ENCODE measurements around the gene EFCAB5. TPM values are rescaled to one million over a fixed set of nuclear protein-coding genes. Genes with fewer than 3 reads are reported as not detected.
"Not testable (repeated sequence)": the region's sequence is repeated elsewhere in the genome, so short reads cannot be mapped to it uniquely, and the experiment has no call there.

EFCAB5 gene
- total and polyA plus RNA-seq, 2 of the 13 experiments (the other 11 are each of a cell fraction or from before 2014, with no cell fraction given), result 0.15 TPM; not detected in 1

DNA sequence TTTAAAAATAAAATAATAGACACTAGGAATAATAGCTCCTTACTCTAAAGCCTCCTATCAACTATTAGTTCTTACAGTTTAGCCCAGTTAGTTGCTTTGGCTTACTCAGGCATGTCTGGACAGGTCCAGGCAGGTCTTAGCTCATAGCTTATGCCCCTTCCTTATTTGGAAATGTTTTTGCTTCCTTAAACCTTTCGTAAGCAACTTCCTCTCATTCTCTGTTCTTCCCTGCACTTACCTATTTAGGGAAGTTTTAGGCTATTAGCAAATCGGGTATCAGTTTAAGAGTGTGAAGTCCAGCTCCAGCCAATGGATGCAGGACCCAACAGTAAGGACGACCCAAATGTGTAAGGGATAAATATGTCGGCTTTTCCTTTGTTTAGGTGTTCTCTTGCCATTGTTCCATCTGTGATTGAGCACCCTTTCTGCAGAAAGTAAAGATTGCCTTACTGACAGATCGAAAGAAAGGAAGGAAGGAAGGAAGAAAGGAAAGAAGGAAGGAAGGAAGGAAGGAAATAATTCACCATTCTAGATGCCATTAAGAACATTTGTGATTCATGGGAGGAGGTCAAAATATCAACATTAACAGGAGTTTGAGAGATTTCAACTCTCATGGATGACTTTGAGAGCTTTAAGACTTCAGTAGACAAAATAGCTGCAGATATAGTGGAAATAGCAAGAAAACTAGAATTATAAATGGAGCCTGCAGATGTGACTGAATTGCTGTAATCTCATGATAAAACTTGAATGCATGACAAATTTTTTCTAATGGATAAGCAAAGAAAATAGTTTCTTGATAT, 99.5 kb downstream of the EFCAB5 start:
- BruUV-seq (replicated peaks); H4K20me1 ChIP-seq (ENCODE audit: insufficient read depth, low read length); CTCF ChIA-PET (ENCODE audit: low intra/inter-chr PET ratio, low total read pairs); H3K79me2 ChIP-seq (ENCODE audit: insufficient read depth, low read length); intact Hi-C loops (cut with micrococcal nuclease; ENCODE audit: unreplicated experiment); in situ Hi-C loops (cut with HindIII; ENCODE audit: extremely low pct_ligation_motif_present, low pct_unique_long_range_greater_than_20kb); H3K4me3 ChIP-seq (replicated peaks in 1 of 3; ENCODE audit: insufficient read depth in 1 of 3, low read depth in 2 of 3, low read length in 3 of 3); H3K27ac ChIP-seq (ENCODE audit: extremely low read length, insufficient read depth, low read length); H3K9ac ChIP-seq (ENCODE audit: insufficient read depth, low read depth, low read length); H3K4me1 ChIP-seq (ENCODE audit: insufficient read depth, low read length); H3K36me3 ChIP-seq (replicated peaks in 1 of 2; ENCODE audit: control insufficient read depth in 1 of 2, insufficient read depth in 2 of 2, low read length in 2 of 2); FAIRE-seq; ATAC-seq; POLR2A ChIA-PET; H2AFZ ChIP-seq (ENCODE audit: low read length); H3K4me2 ChIP-seq (ENCODE audit: low read depth, low read length); H3K9me3 ChIP-seq (ENCODE audit: low read length); DNase-seq (ENCODE audit: low spot score): not testable (repeated sequence)
- H3K27me3 ChIP-seq (ENCODE audit: control insufficient read depth in 1 of 2, insufficient read depth in 2 of 2, low read length in 2 of 2), result peaks cover 0 to 21% of the 10 kb centered on the region in 2 experiments; a peak in 1 of 5 replicates
- 20% methylated on average over 5 of the region's 5 CpGs for WGBS (ENCODE audit: low lambda C conversion rate)
- TF ChIP-seq SRF (IDR thresholded peaks at IDR 0.05; ENCODE audit: low read depth, low read length) (peak; percentile 66; the same call in 1 of the 2 replicates), TP53 (CRISPR knock-in tag; conservative IDR thresholded peaks at IDR 0.05) (peak; percentile 97)

DNA sequence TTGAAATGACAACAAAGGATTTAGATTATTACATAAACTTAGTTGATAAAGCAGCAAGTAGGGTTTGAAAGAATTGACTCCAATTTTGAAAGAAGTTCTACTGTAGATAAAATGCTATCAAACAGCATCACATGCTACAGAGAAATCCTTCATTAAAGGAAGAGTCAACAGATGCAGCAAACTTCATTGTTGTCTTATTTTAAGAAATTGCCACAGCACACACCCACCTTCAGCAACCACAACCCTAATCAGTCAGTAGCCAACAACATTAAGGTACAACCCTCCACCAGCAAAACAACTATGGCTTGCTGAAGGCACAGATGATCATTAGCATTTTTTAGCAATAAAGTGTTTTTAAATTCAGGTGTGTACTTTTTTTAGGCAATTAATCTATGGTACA, 100.1 kb downstream of the EFCAB5 start:
- no TSS peak for BruUV-seq (replicated peaks)
- H3K36me3 ChIP-seq (replicated peaks in 1 of 2; ENCODE audit: control insufficient read depth in 1 of 2, insufficient read depth in 2 of 2, low read length in 2 of 2), result no peaks in the 10 kb centered on the region
- CTCF ChIA-PET (ENCODE audit: low intra/inter-chr PET ratio, low total read pairs), result no interaction called here

More for the DNA sequence above, 100.1 kb downstream of the EFCAB5 start:
- TF ChIP-seq, protein P1, sequence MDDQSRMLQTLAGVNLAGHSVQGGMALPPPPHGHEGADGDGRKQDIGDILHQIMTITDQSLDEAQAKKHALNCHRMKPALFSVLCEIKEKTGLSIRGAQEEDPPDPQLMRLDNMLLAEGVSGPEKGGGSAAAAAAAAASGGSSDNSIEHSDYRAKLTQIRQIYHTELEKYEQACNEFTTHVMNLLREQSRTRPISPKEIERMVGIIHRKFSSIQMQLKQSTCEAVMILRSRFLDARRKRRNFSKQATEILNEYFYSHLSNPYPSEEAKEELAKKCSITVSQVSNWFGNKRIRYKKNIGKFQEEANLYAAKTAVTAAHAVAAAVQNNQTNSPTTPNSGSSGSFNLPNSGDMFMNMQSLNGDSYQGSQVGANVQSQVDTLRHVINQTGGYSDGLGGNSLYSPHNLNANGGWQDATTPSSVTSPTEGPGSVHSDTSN (CRISPR knock-in tag; IDR thresholded peaks at IDR 0.05; ENCODE audit: borderline replicate concordance), result no peak
- TF ChIP-seq FOXK1 (CRISPR knock-in tag; IDR thresholded peaks at IDR 0.05; ENCODE audit: borderline replicate concordance, low read depth) (no peak), MTA3 (CRISPR knock-in tag; IDR thresholded peaks at IDR 0.05) (no peak), ZFP36 (IDR thresholded peaks at IDR 0.05; ENCODE audit: borderline replicate concordance, low read depth, low read length, partially characterized antibody) (no peak), PHF8 (CRISPR knock-in tag; IDR thresholded peaks at IDR 0.05) (no peak), ARNT2 (CRISPR knock-in tag; IDR thresholded peaks at IDR 0.05; ENCODE audit: low read depth) (no peak), MXI1 (IDR thresholded peaks at IDR 0.05; ENCODE audit: borderline replicate concordance, low read depth, low read length) (no peak), NFKB2 (CRISPR knock-in tag; IDR thresholded peaks at IDR 0.05; ENCODE audit: borderline replicate concordance) (no peak)
- TF ChIP-seq, protein P2, sequence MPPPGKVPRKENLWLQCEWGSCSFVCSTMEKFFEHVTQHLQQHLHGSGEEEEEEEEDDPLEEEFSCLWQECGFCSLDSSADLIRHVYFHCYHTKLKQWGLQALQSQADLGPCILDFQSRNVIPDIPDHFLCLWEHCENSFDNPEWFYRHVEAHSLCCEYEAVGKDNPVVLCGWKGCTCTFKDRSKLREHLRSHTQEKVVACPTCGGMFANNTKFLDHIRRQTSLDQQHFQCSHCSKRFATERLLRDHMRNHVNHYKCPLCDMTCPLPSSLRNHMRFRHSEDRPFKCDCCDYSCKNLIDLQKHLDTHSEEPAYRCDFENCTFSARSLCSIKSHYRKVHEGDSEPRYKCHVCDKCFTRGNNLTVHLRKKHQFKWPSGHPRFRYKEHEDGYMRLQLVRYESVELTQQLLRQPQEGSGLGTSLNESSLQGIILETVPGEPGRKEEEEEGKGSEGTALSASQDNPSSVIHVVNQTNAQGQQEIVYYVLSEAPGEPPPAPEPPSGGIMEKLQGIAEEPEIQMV (CRISPR knock-in tag; IDR thresholded peaks at IDR 0.05; ENCODE audit: low read depth), result no peak
- TF ChIP-seq, protein P3, sequence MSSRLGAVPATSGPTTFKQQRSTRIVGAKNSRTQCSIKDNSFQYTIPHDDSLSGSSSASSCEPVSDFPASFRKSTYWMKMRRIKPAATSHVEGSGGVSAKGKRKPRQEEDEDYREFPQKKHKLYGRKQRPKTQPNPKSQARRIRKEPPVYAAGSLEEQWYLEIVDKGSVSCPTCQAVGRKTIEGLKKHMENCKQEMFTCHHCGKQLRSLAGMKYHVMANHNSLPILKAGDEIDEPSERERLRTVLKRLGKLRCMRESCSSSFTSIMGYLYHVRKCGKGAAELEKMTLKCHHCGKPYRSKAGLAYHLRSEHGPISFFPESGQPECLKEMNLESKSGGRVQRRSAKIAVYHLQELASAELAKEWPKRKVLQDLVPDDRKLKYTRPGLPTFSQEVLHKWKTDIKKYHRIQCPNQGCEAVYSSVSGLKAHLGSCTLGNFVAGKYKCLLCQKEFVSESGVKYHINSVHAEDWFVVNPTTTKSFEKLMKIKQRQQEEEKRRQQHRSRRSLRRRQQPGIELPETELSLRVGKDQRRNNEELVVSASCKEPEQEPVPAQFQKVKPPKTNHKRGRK (CRISPR knock-in tag; IDR thresholded peaks at IDR 0.05), result no peak
- FAIRE-seq, result no peak
- H3K79me2 ChIP-seq (ENCODE audit: insufficient read depth, low read length), result no peaks in the 10 kb centered on the region
- H3K4me1 ChIP-seq (ENCODE audit: insufficient read depth, low read length), result no peaks in the 10 kb centered on the region
- H3K4me2 ChIP-seq (ENCODE audit: low read depth, low read length), result no peak overlapping the region
- no peak overlapping the region for H3K4me3 ChIP-seq (replicated peaks in 1 of 3; ENCODE audit: insufficient read depth in 1 of 3, low read depth in 2 of 3, low read length in 3 of 3)
- H2AFZ ChIP-seq (ENCODE audit: low read length), result no peak overlapping the region
- DNase-seq (ENCODE audit: low spot score), result no peak
- no peaks in the 10 kb centered on the region for H4K20me1 ChIP-seq (ENCODE audit: insufficient read depth, low read length)
- intact Hi-C loops (cut with micrococcal nuclease; ENCODE audit: unreplicated experiment), result no loop called here
- H3K9me3 ChIP-seq (ENCODE audit: low read length), result no peaks in the 10 kb centered on the region
- H3K27me3 ChIP-seq (ENCODE audit: control insufficient read depth in 1 of 2, insufficient read depth in 2 of 2, low read length in 2 of 2), result peaks cover 0 to 21% of the 10 kb centered on the region in 2 experiments; a peak in 1 of 5 replicates
- POLR2A ChIA-PET, result no interaction called here
- H3K27ac ChIP-seq (ENCODE audit: extremely low read length, insufficient read depth, low read length), result no peak overlapping the region
- ATAC-seq, result no peak
- H3K9ac ChIP-seq (ENCODE audit: insufficient read depth, low read depth, low read length), result no peak overlapping the region
- in situ Hi-C loops (cut with HindIII; ENCODE audit: extremely low pct_ligation_motif_present, low pct_unique_long_range_greater_than_20kb), result no loop called here
